ENCODE measurements around the gene RAB2B.
A peak's percentile ranks its signal among the peaks of the same experiment; 100 is the strongest.

Gene RAB2B

GRCh38 chr14:21494902-21495762 is 18.4 kb upstream of the RAB2B start:
- Histone ChIP-seq H3K4me1 (ENCODE audit: control insufficient read depth in 5 of 5, insufficient read depth in 5 of 5, low read length in 5 of 5) (no peaks in the 10 kb centered on the region), H3K36me3 (ENCODE audit: control insufficient read depth in 5 of 5, insufficient read depth in 5 of 5, low read length in 5 of 5) (peaks cover 46 to 91% (median 77%) of the 10 kb centered on the region in 5 donors), H3K4me3 (ENCODE audit: low read depth in 1 of 5, low read length in 5 of 5) (no peak overlapping the region), H3K27me3 (ENCODE audit: control insufficient read depth in 5 of 5, insufficient read depth in 4 of 5, low read length in 5 of 5) (no peaks in the 10 kb centered on the region), H3K27ac (ENCODE audit: low read depth, low read length) (no peak overlapping the region), H3K9ac (ENCODE audit: low read length in 5 of 5) (no peak overlapping the region), H3K9me3 (ENCODE audit: control insufficient read depth in 5 of 5, low read length in 5 of 5) (no peaks in the 10 kb centered on the region)

- Histone ChIP-seq H3K36me3 (ENCODE audit: control insufficient read depth in 5 of 5, insufficient read depth in 5 of 5, low read length in 5 of 5) (peaks cover 24 to 43% (median 31%) of the 10 kb centered on the region in 5 donors), H3K4me1 (ENCODE audit: control insufficient read depth in 5 of 5, insufficient read depth in 5 of 5, low read length in 5 of 5) (peaks cover 0 to 12% (median 0%) of the 10 kb centered on the region in 5 donors), H3K27ac (ENCODE audit: low read depth, low read length) (peak overlapping the region; percentile 34), H3K4me3 (ENCODE audit: low read depth in 1 of 5, low read length in 5 of 5) (no peak overlapping the region), H3K9ac (ENCODE audit: low read length in 5 of 5) (peak overlapping the region in 1 of 5 donors; percentile 48), H3K27me3 (ENCODE audit: control insufficient read depth in 5 of 5, insufficient read depth in 4 of 5, low read length in 5 of 5) (no peaks in the 10 kb centered on the region), H3K9me3 (ENCODE audit: control insufficient read depth in 5 of 5, low read length in 5 of 5) (no peaks in the 10 kb centered on the region)
These were observed 9.9 kb upstream of the RAB2B start for GRCh38 chr14:21486640-21487087.

GRCh38 chr14:21476523-21476924 is 235 bp downstream of the RAB2B start:
- peak overlapping the region; percentile 57 to 84 (median 76) for H3K9ac ChIP-seq (ENCODE audit: low read length in 5 of 5)
- H3K9me3 ChIP-seq (ENCODE audit: control insufficient read depth in 5 of 5, low read length in 5 of 5) = no peaks in the 10 kb centered on the region
- H3K4me3 ChIP-seq (ENCODE audit: low read depth in 1 of 5, low read length in 5 of 5) = peak overlapping the region; percentile 84 to 100 (median 99)
- H3K36me3 ChIP-seq (ENCODE audit: control insufficient read depth in 5 of 5, insufficient read depth in 5 of 5, low read length in 5 of 5) = peaks cover 9 to 26% (median 11%) of the 10 kb centered on the region in 5 donors
- H3K4me1 ChIP-seq (ENCODE audit: control insufficient read depth in 5 of 5, insufficient read depth in 5 of 5, low read length in 5 of 5) = peaks cover 0 to 24% (median 19%) of the 10 kb centered on the region in 5 donors
- peak overlapping the region; percentile 89 for H3K27ac ChIP-seq (ENCODE audit: low read depth, low read length)
- H3K27me3 ChIP-seq (ENCODE audit: control insufficient read depth in 5 of 5, insufficient read depth in 4 of 5, low read length in 5 of 5) = no peaks in the 10 kb centered on the region

GRCh38 chr14:21475767-21476522 is 814 bp downstream of the RAB2B start:
- Histone ChIP-seq H3K36me3 (ENCODE audit: control insufficient read depth in 5 of 5, insufficient read depth in 5 of 5, low read length in 5 of 5) (peaks cover 6 to 21% (median 9%) of the 10 kb centered on the region in 5 donors), H3K27me3 (ENCODE audit: control insufficient read depth in 5 of 5, insufficient read depth in 4 of 5, low read length in 5 of 5) (no peaks in the 10 kb centered on the region), H3K9ac (ENCODE audit: low read length in 5 of 5) (peak overlapping the region; percentile 57 to 84 (median 76)), H3K4me1 (ENCODE audit: control insufficient read depth in 5 of 5, insufficient read depth in 5 of 5, low read length in 5 of 5) (peaks cover 0 to 24% (median 19%) of the 10 kb centered on the region in 5 donors), H3K4me3 (ENCODE audit: low read depth in 1 of 5, low read length in 5 of 5) (peak overlapping the region; percentile 84 to 100 (median 99)), H3K27ac (ENCODE audit: low read depth, low read length) (peak overlapping the region; percentile 89), H3K9me3 (ENCODE audit: control insufficient read depth in 5 of 5, low read length in 5 of 5) (no peaks in the 10 kb centered on the region)

- Histone ChIP-seq H3K9ac (ENCODE audit: low read length in 5 of 5) (no peak overlapping the region), H3K27me3 (ENCODE audit: control insufficient read depth in 5 of 5, insufficient read depth in 4 of 5, low read length in 5 of 5) (no peaks in the 10 kb centered on the region), H3K27ac (ENCODE audit: low read depth, low read length) (no peak overlapping the region), H3K36me3 (ENCODE audit: control insufficient read depth in 5 of 5, insufficient read depth in 5 of 5, low read length in 5 of 5) (peaks cover 31 to 59% (median 36%) of the 10 kb centered on the region in 5 donors), H3K9me3 (ENCODE audit: control insufficient read depth in 5 of 5, low read length in 5 of 5) (no peaks in the 10 kb centered on the region), H3K4me3 (ENCODE audit: low read depth in 1 of 5, low read length in 5 of 5) (no peak overlapping the region), H3K4me1 (ENCODE audit: control insufficient read depth in 5 of 5, insufficient read depth in 5 of 5, low read length in 5 of 5) (no peaks in the 10 kb centered on the region)
These were observed 9.1 kb downstream of the RAB2B start for GRCh38 chr14:21467616-21468015.

GRCh38 chr14:21455912-21456667 is 20.7 kb downstream of the RAB2B start, which contains the start of gene CHD8:
Gene CHD8, minus strand, starts transcription at chr14:21456123. Its CDS starts 24,480 bp downstream, at chr14:21431643.
- H3K27me3 ChIP-seq (ENCODE audit: control insufficient read depth in 5 of 5, insufficient read depth in 4 of 5, low read length in 5 of 5) = no peaks in the 10 kb centered on the region
- H3K4me3 ChIP-seq (ENCODE audit: low read depth in 1 of 5, low read length in 5 of 5) = peak within 1 kb of the TSS; percentile 78 to 98 (median 95)
- H3K9ac ChIP-seq (ENCODE audit: low read length in 5 of 5) = peak within 1 kb of the TSS; percentile 85 to 99 (median 95)
- no peaks in the 10 kb centered on the region for H3K9me3 ChIP-seq (ENCODE audit: control insufficient read depth in 5 of 5, low read length in 5 of 5)
- H3K4me1 ChIP-seq (ENCODE audit: control insufficient read depth in 5 of 5, insufficient read depth in 5 of 5, low read length in 5 of 5) = peaks cover 0 to 19% (median 15%) of the 10 kb centered on the region in 5 donors
- H3K36me3 ChIP-seq (ENCODE audit: control insufficient read depth in 5 of 5, insufficient read depth in 5 of 5, low read length in 5 of 5) = peaks cover 8 to 19% (median 12%) of the 10 kb centered on the region in 5 donors
- H3K27ac ChIP-seq (ENCODE audit: low read depth, low read length) = peak within 1 kb of the TSS; percentile 100

- no peaks in the 10 kb centered on the region for H3K9me3 ChIP-seq (ENCODE audit: control insufficient read depth in 5 of 5, low read length in 5 of 5)
- H3K4me3 ChIP-seq (ENCODE audit: low read depth in 1 of 5, low read length in 5 of 5) = peak overlapping the region; percentile 78 to 98 (median 95)
- H3K27ac ChIP-seq (ENCODE audit: low read depth, low read length) = peak overlapping the region; percentile 100
- peaks cover 5 to 14% (median 7%) of the 10 kb centered on the region in 5 donors for H3K36me3 ChIP-seq (ENCODE audit: control insufficient read depth in 5 of 5, insufficient read depth in 5 of 5, low read length in 5 of 5)
- H3K4me1 ChIP-seq (ENCODE audit: control insufficient read depth in 5 of 5, insufficient read depth in 5 of 5, low read length in 5 of 5) = peaks cover 0 to 19% (median 15%) of the 10 kb centered on the region in 5 donors
- H3K9ac ChIP-seq (ENCODE audit: low read length in 5 of 5) = peak overlapping the region; percentile 82 to 95 (median 87)
- no peaks in the 10 kb centered on the region for H3K27me3 ChIP-seq (ENCODE audit: control insufficient read depth in 5 of 5, insufficient read depth in 4 of 5, low read length in 5 of 5)
These were observed 21.2 kb downstream of the RAB2B start for GRCh38 chr14:21455592-21455911.

- no peaks in the 10 kb centered on the region for H3K9me3 ChIP-seq (ENCODE audit: control insufficient read depth in 5 of 5, low read length in 5 of 5)
- peaks cover 5 to 10% (median 6%) of the 10 kb centered on the region in 5 donors for H3K36me3 ChIP-seq (ENCODE audit: control insufficient read depth in 5 of 5, insufficient read depth in 5 of 5, low read length in 5 of 5)
- H3K27ac ChIP-seq (ENCODE audit: low read depth, low read length) = no peak overlapping the region
These were observed 21.8 kb downstream of the RAB2B start for GRCh38 chr14:21454843-21455544.

GRCh38 chr14:21449899-21450216 is 26.9 kb downstream of the RAB2B start:
- H3K9me3 ChIP-seq (ENCODE audit: control insufficient read depth in 5 of 5, low read length in 5 of 5) = no peaks in the 10 kb centered on the region
- H3K9ac ChIP-seq (ENCODE audit: low read length in 5 of 5) = no peak overlapping the region
- no peaks in the 10 kb centered on the region for H3K27me3 ChIP-seq (ENCODE audit: control insufficient read depth in 5 of 5, insufficient read depth in 4 of 5, low read length in 5 of 5)
- H3K4me1 ChIP-seq (ENCODE audit: control insufficient read depth in 5 of 5, insufficient read depth in 5 of 5, low read length in 5 of 5) = peaks cover 0 to 17% (median 10%) of the 10 kb centered on the region in 5 donors
- no peak overlapping the region for H3K4me3 ChIP-seq (ENCODE audit: low read depth in 1 of 5, low read length in 5 of 5)
- no peak overlapping the region for H3K27ac ChIP-seq (ENCODE audit: low read depth, low read length)
- no peaks in the 10 kb centered on the region for H3K36me3 ChIP-seq (ENCODE audit: control insufficient read depth in 5 of 5, insufficient read depth in 5 of 5, low read length in 5 of 5)

More at GRCh38 chr14:21454843-21455544, 21.8 kb downstream of the RAB2B start:
- no peaks in the 10 kb centered on the region for H3K27me3 ChIP-seq (ENCODE audit: control insufficient read depth in 5 of 5, insufficient read depth in 4 of 5, low read length in 5 of 5)
- peak overlapping the region in 4 of 5 donors; percentile 82 to 95 (median 89) for H3K9ac ChIP-seq (ENCODE audit: low read length in 5 of 5)
- peaks cover 0 to 23% (median 16%) of the 10 kb centered on the region in 5 donors for H3K4me1 ChIP-seq (ENCODE audit: control insufficient read depth in 5 of 5, insufficient read depth in 5 of 5, low read length in 5 of 5)
- H3K4me3 ChIP-seq (ENCODE audit: low read depth in 1 of 5, low read length in 5 of 5) = peak overlapping the region; percentile 78 to 98 (median 95)
